T47D (cell line): ENCODE measurements around the gene CHMP4B.

Source experiments
- DNase-seq, 2 experiments: peaks; one replicate each; pipeline versions ENCODE4 v3.0.0 to v3.0.0-alpha.2; 2011 to 2012; ENCODE audit warnings: low read depth in 1 of 2, low spot score in 1 of 2
- JUND ChIP-seq: IDR thresholded peaks from 2 replicates; pipeline ENCODE4 v1.6.1; 2012; ENCODE audit warnings: low read depth
- in situ Hi-C: cut with HindIII; loops from 2 replicates; pipeline ENCODE4 v1.10.0; 2016; ENCODE audit warnings: low sequenced_read_pairs, low pct_unique_long_range_greater_than_20kb

Gene CHMP4B

DNA sequence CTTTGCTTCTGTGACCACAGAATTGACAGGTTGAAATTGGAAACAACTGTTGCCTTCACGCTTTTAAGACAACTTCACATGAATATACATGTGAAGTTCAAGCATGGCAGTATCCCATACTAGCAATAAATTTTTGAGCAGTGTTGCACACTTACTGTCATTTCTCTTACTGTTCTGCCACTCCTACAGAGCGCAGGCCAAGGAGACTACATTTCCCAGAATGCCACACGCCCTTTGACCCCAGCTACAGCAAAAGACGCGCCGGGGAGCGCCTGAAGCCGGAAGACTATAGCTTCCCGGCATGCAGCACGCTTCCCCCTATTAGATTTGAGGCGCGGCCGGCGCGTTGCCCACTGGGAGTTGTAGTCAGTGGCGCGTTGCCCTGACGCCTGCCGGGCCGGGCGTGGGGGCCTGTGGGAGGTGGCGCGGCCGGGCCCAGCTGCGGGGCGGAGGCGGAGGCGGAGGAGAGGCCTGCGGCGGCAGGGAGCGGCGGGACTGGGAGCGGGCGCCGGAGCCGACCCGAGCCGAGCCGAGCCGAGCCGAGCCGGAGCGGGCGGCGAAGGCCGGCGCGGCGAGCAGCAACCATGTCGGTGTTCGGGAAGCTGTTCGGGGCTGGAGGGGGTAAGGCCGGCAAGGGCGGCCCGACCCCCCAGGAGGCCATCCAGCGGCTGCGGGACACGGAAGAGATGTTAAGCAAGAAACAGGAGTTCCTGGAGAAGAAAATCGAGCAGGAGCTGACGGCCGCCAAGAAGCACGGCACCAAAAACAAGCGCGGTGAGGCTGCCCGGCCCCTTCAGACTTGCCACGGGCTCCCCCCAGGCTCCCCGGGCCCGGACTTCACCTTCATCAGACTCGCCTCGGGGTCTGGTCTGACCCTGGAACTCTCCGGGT is at the start of gene CHMP4B:
TSS of gene CHMP4B (plus strand) at position 464 of the 891 bp plus-strand sequence. CDS start at position 585, 121 bp downstream.
- in situ Hi-C loops = no loop called here
- TF ChIP-seq JUND = no peak
- DNase-seq = peak; percentile 93 to 100

GRCh38 chr20:33761698-33762250 is 49.4 kb upstream of the CHMP4B start:
- no peak for DNase-seq

GRCh38 chr20:33765099-33765498 is 46.0 kb upstream of the CHMP4B start:
- in situ Hi-C loops = no loop called here
- DNase-seq = no peak
- no peak for TF ChIP-seq JUND

More at GRCh38 chr20:33761698-33762250, 49.4 kb upstream of the CHMP4B start:
- in situ Hi-C loops = no loop called here
- no peak for TF ChIP-seq JUND

GRCh38 chr20:33765592-33765991 is 45.6 kb upstream of the CHMP4B start:
- no peak for TF ChIP-seq JUND
- in situ Hi-C loops = no loop called here

GRCh38 chr20:33766686-33767085 is 44.5 kb upstream of the CHMP4B start:
- no peak for DNase-seq
- no peak for TF ChIP-seq JUND
- in situ Hi-C loops = no loop called here

More at GRCh38 chr20:33765592-33765991, 45.6 kb upstream of the CHMP4B start:
- no peak for DNase-seq

- in situ Hi-C loops = no loop called here
- DNase-seq = no peak
- no peak for TF ChIP-seq JUND
These were observed 43.4 kb upstream of the CHMP4B start for GRCh38 chr20:33767777-33768138.

GRCh38 chr20:33769043-33769442 is 42.1 kb upstream of the CHMP4B start:
- in situ Hi-C loops = no loop called here
- no peak for TF ChIP-seq JUND
- DNase-seq = no peak

DNA sequence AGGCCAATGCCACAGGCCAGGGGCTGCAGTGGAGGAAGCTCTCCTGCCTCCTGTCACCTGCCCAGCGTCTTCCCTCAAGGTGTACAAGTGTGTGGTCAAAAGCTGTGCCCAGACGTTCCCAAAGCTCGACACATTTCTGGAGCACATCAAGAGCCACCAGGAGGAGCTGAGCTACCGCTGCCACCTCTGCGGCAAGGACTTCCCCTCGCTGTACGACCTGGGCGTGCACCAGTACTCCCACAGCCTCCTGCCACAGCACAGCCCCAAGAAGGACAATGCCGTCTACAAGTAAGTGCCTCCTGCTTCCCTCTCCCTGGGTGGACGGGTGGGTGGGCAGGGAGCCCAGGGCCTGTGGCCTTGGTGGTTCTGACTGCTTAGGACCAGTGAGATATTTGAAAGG is 41.1 kb upstream of the CHMP4B start:
- in situ Hi-C loops = no loop called here

DNA sequence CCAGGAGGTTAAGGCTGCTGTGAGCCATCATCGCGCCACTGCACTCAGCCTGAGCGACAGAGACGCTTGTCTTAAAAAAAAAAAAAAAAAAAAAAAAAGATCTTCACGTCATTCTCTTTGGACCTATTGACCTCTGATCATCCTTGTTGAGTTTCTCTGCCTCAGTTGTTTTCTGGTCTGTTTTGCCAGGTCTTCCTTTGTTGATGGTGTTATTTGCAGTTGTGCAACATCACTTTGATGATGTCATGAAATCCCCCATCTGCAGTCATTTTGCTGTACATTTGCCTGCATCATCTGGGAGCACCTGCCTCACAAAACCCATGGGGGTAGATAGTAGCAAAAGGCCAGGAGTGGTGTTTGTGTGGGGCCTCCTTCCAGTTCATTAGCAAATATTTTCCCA is 39.2 kb upstream of the CHMP4B start:
- no peak for TF ChIP-seq JUND
- no peak for DNase-seq
- in situ Hi-C loops = no loop called here

More for the DNA sequence above, 41.1 kb upstream of the CHMP4B start:
- no peak for DNase-seq
- TF ChIP-seq JUND = no peak

- no peak for DNase-seq
- TF ChIP-seq JUND = no peak
- in situ Hi-C loops = no loop called here
These were observed 38.7 kb upstream of the CHMP4B start for GRCh38 chr20:33772439-33772838.

DNA sequence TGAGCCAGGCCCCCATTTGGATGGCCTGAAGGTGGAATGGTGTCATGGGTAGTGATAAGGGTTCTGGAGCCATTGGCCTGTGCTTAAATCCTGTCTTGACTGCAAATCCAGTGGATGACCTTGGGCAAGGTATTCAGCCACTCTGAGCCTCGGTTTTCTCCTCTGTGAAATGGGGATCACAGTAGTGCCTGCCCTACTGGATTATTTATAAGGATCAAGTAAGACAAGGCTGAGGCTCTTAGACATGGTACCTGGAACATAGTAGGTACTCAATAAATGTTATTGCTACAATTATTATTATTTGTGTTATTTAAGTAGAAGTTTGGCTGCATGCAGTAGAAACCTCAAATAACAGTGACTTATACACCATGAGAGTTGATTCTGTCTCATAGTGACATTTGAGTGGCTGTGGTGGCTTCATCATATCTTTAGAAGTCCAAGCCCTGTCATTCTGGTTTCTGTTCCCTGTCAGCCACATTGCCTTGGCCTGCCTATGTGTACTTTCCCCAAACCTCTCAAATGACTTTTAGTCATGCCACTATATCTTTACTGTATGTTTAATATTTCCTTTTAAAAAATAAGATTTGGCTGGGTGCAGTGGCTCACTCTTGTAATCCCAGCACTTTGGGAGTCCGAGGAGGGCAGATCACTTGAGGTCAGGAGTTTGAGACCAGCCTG is 37.6 kb upstream of the CHMP4B start:
- no peak for TF ChIP-seq JUND
- no peak for DNase-seq
- in situ Hi-C loops = no loop called here

DNA sequence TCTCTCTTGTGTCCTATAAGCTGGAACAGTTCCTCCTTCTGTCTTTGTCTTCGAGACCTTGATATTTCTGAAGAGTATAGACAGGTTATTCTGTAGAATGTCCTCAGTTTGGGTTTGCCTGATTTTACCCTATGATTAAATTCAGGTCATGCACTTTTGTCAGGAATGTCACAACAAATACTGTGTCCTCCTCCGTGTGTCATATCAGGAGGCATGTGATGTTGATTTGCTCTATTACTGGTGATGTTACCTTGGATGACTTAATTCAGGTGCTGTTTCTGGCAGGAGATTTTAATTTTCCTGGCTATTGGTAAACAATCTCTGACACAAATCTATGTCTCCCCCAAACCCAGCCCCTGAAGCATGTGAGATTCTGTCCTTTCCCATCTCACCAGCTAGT is 33.3 kb upstream of the CHMP4B start:
- DNase-seq = no peak
- TF ChIP-seq JUND = no peak
- in situ Hi-C loops = no loop called here

- in situ Hi-C loops = no loop called here
- no peak for DNase-seq
- no peak for TF ChIP-seq JUND
These were observed 30.0 kb upstream of the CHMP4B start for GRCh38 chr20:33781133-33781532.
